ENCODE results near the gene SLC6A6. TPM values are rescaled to one million over a fixed set of nuclear protein-coding genes. Genes with fewer than 3 reads are reported as not detected.
A peak's percentile ranks its signal among the peaks of the same experiment; 100 is the strongest.

The SLC6A6 gene
- total RNA-seq, 1 donor from 2014 or later = 24.2 TPM

- H3K4me3 Mint-ChIP-seq (ENCODE audit: unreplicated experiment) = no peak overlapping the region
- no peak overlapping the region for H3K4me2 ChIP-seq (ENCODE audit: low read length)
- H3K9ac ChIP-seq (ENCODE audit: low read length) = no peak overlapping the region
- DNase-seq (ENCODE audit: low read depth) (no peak), FAIRE-seq (no peak)
- H4K20me1 ChIP-seq (ENCODE audit: insufficient read depth, low read length) = no peaks in the 10 kb centered on the region
- H3K9me3 ChIP-seq (ENCODE audit: insufficient read depth, low read depth, low read length) = no peaks in the 10 kb centered on the region
- H3K4me1 ChIP-seq (ENCODE audit: insufficient read depth, low read length) = peaks cover 9% of the 10 kb centered on the region
- H3K4me1 Mint-ChIP-seq (ENCODE audit: low read depth, unreplicated experiment) = peaks cover 12% of the 10 kb centered on the region
- no peaks in the 10 kb centered on the region for H3K27me3 ChIP-seq (ENCODE audit: insufficient read depth, low read length)
- H3K79me2 ChIP-seq (ENCODE audit: insufficient read depth, low read length) = no peaks in the 10 kb centered on the region
- H3K36me3 Mint-ChIP-seq (ENCODE audit: low read depth, unreplicated experiment) = peaks cover 33% of the 10 kb centered on the region
- TF ChIP-seq EZH2 (IDR thresholded peaks at IDR 0.05; ENCODE audit: insufficient read depth, low read length) (no peak), CTCF (IDR thresholded peaks at IDR 0.05; ENCODE audit: insufficient read depth, low read depth, low read length) (no peak)
- no peak overlapping the region for H3K27ac ChIP-seq (ENCODE audit: low read depth, low read length)
- no peak overlapping the region for H2AFZ ChIP-seq (ENCODE audit: low read depth, low read length)
- H3K27ac Mint-ChIP-seq (ENCODE audit: unreplicated experiment) = peak overlapping the region; percentile 77
- peaks cover 6% of the 10 kb centered on the region for H3K27me3 Mint-ChIP-seq (ENCODE audit: low read depth, unreplicated experiment)
- H3K9me3 Mint-ChIP-seq (ENCODE audit: unreplicated experiment) = peaks cover 4% of the 10 kb centered on the region
- peaks cover 8% of the 10 kb centered on the region for H3K36me3 ChIP-seq (ENCODE audit: insufficient read depth, low read length)
- no peak overlapping the region for H3K4me3 ChIP-seq (ENCODE audit: insufficient read depth, low read depth, low read length)
Measured at GRCh38 chr3:14478956-14479550, 76.6 kb downstream of the SLC6A6 start.

GRCh38 chr3:14479591-14479990, 77.2 kb downstream of the SLC6A6 start:
- H3K36me3 Mint-ChIP-seq (ENCODE audit: low read depth, unreplicated experiment) = peaks cover 33% of the 10 kb centered on the region
- DNase-seq (ENCODE audit: low read depth) (no peak), FAIRE-seq (no peak)
- peak overlapping the region; percentile 37 for H3K27ac ChIP-seq (ENCODE audit: low read depth, low read length)
- no peaks in the 10 kb centered on the region for H4K20me1 ChIP-seq (ENCODE audit: insufficient read depth, low read length)
- H3K9me3 Mint-ChIP-seq (ENCODE audit: unreplicated experiment) = peaks cover 4% of the 10 kb centered on the region
- no peak overlapping the region for H3K4me3 Mint-ChIP-seq (ENCODE audit: unreplicated experiment)
- TF ChIP-seq EZH2 (IDR thresholded peaks at IDR 0.05; ENCODE audit: insufficient read depth, low read length) = no peak
- TF ChIP-seq CTCF (IDR thresholded peaks at IDR 0.05; ENCODE audit: insufficient read depth, low read depth, low read length) = no peak
- H3K27me3 Mint-ChIP-seq (ENCODE audit: low read depth, unreplicated experiment) = peaks cover 6% of the 10 kb centered on the region
- peaks cover 12% of the 10 kb centered on the region for H3K4me1 Mint-ChIP-seq (ENCODE audit: low read depth, unreplicated experiment)
- no peak overlapping the region for H3K4me2 ChIP-seq (ENCODE audit: low read length)
- H3K4me1 ChIP-seq (ENCODE audit: insufficient read depth, low read length) = peaks cover 9% of the 10 kb centered on the region
- H3K4me3 ChIP-seq (ENCODE audit: insufficient read depth, low read depth, low read length) = no peak overlapping the region
- H3K9me3 ChIP-seq (ENCODE audit: insufficient read depth, low read depth, low read length) = no peaks in the 10 kb centered on the region
- H2AFZ ChIP-seq (ENCODE audit: low read depth, low read length) = no peak overlapping the region
- peaks cover 10% of the 10 kb centered on the region for H3K36me3 ChIP-seq (ENCODE audit: insufficient read depth, low read length)
- H3K27me3 ChIP-seq (ENCODE audit: insufficient read depth, low read length) = no peaks in the 10 kb centered on the region
- H3K27ac Mint-ChIP-seq (ENCODE audit: unreplicated experiment) = peak overlapping the region; percentile 77
- peak overlapping the region; percentile 9 for H3K9ac ChIP-seq (ENCODE audit: low read length)
- no peaks in the 10 kb centered on the region for H3K79me2 ChIP-seq (ENCODE audit: insufficient read depth, low read length)

Measured in astrocyte (in vitro differentiated cells and primary cell).